NCI-H128 (cell line): ENCODE measurements around the gene FARS2.
"Not testable (repeated sequence)": the region's sequence is repeated elsewhere in the genome, so short reads cannot be mapped to it uniquely, and the experiment has no call there.

Source experiments
- DNase-seq: peaks from one replicate; lab custom pipeline; 2025; ENCODE audit not compliant: unreplicated experiment; lab: John Stamatoyannopoulos, UW

Gene FARS2

DNA sequence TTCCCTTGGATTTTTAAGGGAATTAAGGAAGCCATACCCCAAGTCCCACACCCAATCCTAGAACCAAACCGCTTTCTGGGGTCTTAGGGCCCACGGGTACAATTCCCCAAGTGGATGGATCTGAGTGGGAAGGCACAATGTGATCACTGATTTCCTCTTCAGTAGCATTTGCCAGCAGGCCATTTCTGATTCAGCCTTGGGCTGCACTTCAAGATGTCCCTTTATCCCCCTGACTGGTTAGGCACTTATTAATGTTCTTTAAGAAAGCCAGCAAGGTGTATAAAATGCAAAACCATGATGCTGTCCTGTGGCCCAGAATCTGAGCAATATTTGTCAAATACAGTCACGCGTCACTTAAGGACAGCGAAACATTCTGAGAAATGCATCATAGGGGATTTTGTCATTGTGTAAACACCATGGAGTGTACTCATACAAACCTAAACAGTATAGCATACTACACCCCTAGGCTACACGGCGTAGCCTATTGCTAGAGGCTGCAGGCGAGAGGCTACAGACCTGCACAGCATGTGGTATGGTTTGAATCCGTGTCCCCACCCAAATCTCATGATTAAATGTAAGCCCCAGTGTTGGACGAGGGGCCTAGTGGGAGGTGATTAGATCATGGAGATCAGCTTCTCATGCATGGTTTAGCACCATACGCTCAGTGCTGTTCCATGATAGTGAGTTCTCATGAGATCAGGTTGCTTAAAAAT lies 511.3 kb downstream of the FARS2 start:
- no peak for DNase-seq

DNA sequence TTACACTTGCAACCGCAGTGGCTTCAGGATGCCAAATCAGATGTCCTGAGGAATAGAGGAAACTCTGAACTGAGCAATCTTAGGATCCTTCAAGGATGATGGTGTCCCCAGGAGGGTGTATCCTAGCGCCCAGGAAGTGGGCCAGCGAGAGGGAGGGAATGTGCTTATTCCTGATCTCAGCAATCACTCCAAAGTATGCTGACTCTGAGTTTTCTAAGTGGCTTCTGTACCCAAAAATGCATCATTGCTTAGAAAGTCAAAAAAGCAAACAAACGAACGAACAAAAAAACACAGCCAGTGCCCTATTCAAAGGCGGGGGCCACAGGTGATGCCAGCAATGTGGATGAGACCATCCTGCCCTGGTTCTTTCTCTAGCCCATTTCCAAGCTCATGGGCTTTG lies 514.8 kb downstream of the FARS2 start:
- no peak for DNase-seq

DNA sequence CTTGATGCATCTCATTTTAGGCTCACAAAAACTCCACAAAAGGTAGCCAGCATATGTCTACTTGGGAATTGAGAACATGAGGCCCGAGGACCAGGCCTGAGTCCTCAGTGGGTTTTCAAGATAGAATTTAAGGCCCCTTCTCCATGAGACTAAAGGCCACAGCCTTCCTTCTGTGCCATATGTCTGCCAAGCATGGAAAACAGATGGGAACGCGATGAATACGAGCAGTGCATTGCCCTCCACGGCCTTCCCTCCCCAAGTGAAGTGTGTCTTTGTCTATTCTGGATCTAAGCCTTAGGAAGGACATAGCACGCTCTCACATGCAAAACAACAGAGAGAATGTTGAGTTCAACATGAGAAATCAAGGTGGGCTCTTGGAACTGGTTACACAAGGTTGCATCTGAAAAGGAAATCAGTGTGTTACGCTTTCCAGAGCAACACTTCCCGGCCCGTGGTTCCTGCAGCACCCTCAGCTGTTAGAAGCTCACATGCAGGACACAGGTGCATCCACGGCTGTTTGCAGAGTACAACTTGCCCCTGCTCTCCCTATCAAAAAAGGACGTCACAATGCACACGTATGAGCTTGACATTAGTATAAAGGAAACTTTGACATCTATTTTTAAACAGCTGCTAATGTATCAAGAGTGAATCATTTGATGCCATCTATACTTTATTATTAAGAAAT lies 515.5 kb downstream of the FARS2 start:
- no peak for DNase-seq

DNA sequence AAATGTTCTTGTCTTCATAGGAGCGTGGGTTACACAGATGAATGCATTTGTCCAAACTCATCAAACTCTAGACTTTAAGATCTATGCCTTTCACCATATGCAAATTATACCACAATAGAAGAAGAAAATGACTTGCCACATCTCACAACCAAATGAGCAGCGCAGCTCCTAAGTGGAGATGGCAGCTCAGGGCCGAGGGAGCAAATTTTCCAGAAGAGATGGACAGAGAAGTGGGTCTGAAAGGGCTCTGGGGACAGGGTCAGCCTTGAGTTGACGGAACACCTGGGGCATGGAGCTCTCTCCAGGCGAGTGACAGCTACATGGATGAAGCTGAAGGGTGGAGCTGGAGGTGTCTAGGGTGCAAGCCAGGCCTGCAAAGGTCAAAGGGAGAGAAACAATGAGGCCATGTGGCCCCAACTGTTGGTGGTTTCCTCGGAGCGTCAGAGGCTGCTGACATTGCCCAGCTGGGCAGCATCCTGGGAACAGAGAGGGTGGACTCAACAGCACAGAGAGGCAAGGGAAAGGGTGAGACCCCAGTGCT lies 517.1 kb downstream of the FARS2 start:
- no peak for DNase-seq

DNA sequence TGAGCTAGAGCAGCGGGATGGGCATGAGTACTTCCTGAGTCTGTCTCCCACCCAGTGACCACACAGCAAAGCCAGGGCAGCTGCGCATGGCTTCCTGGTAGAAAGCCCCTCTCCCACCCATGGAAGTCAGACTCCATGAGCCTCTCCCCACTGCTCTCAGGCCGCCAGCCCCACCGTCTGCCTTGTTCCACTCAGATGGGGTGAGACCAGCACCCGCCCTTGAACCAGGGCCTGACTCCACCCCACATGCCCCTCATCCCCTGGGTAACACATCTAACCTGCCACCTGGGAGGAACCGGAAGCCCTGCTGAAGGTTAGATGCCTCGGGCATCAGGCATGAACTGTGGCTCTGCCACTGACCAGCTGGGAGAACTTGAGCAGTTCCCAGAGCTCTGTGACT lies 517.6 kb downstream of the FARS2 start:
- DNase-seq: no peak

DNA sequence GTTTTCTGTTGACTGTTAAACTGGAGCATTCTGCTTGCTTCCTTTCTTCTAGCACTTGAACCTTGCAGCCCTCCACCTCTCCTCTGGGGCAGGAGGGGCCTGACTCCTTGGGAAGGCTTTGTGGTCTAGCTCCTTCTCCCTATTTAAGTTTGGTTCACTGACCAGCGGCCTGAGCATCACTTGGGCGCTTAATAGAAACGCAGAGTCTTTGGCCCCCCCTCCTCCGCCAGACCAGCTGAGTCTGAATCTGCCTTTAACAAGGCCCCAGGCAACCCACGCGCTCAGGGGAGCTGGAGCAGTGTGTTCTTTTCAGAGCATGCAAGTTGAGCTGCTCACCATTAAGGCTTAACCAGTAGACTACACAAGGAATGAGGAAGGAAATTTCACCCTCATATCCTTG lies 519.7 kb downstream of the FARS2 start:
- no peak for DNase-seq

DNA sequence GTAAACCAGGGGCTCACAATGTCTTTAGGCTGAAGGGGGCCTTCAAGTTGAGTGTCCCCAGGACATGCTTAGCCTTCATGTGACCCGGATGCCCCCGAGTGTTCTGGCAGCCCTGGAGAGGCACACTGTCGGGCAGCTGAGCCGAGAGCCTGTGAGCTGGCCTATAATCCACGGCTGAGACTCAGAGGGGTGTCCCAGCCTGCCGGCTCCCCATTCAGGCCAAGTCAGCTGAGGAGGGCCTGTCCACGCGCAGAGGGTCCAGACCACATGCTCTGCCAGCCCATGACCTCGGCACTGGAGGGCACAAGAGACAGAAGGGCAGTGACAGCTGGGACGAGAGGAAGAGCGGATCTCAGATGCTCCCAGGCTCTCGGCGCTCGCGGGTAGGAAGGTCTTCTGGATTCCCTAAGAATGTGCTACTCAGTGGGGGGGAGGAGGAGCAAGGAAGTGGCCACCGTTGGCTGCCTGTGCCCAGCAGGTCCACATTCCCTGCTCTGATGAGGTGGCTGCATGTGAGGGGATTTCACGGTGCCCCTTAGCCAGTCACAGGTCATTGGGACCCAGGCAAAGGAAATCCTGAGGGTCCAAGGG lies 520.7 kb downstream of the FARS2 start:
- DNase-seq: no peak

DNA sequence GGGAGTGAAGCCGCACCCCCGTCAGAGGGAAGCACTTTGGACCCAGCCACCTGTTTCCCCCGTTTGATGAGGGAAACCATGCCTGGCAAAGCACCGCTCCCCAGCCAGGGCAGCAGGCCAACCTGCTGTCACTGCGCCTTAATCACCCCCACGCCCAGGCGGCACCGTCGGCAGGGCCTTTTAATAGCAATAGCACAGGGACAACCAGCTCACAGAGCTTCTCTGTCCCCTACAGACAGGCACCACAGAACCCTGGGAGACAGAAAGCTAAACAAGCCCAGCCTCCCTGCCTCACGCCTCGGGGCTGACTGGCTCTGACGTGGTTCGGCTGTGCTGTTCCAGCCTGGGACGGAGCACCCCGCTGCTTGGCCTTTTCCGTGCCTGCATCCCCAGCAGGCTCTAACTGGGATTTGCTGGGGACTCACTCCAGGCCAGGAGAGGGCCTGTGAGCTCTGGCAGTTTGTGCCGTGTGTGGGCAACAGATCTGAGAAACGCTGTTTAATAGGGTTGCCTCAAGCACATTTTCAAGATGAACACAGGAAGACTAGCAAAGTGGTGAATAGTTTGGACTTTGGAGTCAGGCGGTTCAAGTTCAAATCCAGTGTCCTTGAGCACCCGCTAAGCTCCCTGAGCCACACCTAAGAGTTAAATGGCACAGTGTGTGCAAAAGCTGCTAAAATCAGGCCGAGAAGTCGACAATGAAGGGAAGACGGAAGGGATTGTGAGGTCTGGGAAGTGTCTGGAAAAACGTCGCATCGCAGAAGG lies 521.7 kb downstream of the FARS2 start:
- no peak for DNase-seq

DNA sequence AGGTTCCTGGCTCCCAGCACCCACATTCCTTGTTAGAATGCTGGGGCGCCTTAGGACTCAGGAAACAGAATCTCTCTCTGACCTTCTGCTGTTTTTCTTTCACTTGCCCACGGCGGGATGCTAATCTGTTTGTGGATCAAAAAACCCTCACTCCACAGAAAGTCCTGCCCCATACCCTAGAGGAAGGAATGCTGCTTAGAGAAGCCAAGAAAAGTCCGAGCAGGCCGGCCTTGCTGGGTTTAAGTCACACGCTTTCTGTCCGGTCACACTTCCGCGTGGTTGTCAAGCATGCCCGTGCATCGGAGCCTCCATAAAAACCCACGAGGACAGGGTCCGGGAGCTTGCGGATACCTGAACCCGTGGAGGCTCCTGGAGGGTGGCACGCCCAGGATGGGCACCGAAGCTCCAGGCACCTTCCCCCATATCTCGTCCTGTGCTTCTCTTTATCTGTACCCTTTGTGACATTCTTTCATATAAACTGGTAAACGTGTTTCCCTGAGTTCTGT lies 522.3 kb downstream of the FARS2 start:
- DNase-seq: no peak

DNA sequence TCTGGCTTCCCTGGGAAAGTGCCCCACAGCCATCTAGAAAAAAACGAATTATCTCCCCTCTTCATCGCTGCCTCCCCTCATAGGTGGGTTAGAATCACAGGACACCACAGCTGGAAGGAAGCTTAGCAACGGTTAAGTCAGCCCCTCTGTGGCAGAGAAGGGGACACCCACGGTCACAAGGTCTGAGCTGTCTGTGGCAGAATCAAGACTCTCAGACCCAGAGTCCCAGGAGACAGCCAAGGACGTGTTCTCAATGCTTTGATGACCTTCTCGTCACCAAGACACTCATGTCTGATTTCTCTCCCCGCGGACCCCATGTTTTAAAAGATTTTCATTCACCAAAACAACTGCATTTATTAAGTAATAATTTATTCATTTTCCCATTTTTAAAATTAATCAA lies 523.9 kb downstream of the FARS2 start:
- no peak for DNase-seq

DNA sequence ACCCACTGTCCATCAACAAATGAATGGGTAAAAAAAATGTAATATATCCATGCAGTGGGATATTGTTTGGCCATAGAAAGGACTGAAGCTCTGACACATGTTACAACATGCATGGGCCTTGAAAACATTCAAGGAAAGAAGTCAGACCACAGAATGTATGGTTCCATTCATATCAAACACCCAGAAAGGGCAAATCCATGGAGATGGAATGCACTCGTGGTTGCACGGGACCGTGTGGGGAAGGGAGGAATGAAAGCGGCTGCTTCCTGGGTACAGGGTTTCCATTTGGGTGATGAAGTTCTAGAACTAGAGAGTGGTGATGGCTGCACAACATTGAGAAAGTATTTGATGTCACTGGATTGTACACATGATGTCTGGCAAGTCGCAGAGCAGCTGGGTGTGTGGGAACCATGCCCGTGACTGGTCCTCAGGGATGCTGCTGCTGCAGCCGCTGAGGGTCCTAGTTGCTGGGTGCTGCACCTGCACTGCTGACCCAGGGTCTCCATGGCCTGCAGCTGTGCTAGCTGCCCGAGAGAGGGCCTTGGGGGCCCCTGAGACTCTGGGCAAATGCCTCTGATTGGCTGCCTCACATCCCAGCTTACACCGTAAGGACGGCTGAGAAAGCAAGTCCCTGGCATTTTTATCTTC lies 525.1 kb downstream of the FARS2 start:
- no peak for DNase-seq

DNA sequence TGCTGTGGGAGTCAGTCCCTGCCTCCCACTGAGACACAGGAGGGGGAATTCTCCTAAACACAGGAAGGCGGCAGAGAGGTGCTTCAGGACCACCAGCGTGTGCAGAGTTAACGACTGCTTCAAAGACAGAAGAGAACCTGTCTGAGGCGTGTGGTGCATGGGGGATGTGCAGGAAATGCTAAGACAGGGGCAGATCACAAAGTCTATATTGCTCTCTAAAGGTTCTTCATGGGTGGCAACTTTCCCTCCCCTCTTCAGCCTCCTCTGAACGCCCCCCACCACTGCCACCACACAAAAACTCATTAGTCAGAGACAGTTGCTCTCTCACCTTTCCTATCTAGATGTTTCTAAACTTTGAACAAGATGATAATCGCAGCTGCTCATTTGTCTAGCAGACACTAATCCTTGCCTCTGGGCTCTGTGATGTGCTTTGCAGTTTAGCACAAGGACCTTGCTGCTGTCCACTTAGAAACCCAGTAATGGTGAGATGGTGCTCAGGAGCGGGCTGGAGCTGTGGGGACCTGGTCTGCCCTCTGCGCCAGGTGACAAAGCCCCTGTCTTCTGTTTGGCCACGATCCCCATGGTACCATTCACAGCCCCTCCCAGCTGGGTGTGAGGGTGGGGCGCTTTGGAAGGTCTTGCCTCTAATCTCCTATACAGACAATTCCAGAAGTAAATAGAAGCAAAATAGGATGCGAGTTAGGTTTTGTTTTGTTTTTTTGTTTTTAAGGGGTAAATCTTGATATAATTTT lies 525.8 kb downstream of the FARS2 start:
- no peak for DNase-seq

DNA sequence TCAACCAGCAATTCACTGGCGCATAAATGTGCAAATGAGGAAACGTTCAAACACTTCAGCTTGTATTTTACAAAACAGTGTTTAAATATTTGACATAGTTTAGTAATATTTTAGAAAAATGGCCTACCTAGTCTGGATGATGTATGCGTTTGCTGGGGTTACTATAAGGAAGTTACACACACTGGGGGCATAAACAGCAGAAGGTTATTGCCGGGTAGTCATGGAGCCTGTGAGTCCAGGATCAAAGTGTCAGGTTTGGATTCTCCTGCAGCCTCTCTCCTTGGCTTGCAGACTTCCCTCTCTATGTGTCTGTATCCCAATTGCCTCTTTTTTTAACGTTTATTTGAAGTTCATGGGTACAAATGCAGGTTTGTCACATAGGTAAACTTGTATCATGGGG lies 528.1 kb downstream of the FARS2 start:
- not testable (repeated sequence) for DNase-seq

DNA sequence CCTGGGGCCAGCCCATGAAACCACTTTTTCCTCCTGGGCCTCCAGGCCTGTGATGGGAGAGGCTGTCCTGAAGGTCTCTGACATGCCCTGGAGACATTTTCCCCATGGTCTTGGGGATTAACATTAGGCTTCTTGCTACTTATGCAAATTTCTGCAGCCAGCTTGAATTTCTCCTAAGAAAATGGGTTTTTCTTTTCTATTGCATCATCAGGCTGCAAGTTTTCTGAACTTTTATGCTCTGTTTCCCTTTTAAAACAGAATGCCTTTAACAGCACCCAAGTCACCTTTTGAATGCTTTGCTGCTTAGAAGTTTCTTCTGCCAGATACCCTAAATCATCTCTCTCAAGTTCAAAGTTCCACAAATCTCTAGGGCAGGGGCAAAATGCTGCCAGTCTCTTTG lies 535.2 kb downstream of the FARS2 start:
- not testable (repeated sequence) for DNase-seq

DNA sequence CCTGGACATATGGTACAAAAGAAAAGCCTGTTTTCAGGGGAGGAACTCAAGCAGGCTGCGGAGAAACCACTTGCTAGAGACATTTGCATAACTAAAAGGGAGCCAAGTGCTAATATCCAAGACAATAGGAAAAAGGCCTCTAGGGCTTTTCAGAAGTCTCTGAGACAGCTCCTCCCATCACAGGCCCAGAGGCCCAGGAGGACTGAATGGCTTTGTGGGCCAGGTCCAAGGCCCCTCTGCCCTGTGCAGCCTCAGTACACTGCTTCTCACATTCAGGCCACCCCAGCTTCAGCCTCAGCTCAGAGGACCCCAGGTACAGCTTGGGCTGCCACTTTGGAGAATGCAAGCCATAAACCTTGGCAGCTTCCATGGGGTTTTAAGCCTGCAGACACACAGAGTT lies 545.1 kb downstream of the FARS2 start:
- DNase-seq: not testable (repeated sequence)

DNA sequence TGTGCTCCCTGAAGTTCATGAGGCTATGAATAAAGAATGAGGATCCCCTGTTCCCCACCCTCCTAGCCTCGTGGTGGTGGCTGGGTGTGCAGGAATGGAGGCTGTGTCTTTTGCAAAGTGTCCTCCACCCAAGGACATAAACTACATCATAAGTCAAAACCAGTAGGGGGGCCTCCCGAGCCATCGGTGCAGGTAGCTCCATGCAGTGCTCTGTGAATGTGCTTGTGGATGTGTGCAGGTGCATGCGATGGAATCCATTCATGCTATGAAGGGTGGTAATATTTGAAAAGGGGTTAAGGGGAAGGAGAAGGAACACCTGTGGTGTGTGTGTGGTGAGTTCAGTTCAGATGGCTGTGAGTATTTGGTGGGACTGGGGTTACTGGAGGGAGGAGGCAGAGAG lies 548.1 kb downstream of the FARS2 start:
- no peak for DNase-seq

DNA sequence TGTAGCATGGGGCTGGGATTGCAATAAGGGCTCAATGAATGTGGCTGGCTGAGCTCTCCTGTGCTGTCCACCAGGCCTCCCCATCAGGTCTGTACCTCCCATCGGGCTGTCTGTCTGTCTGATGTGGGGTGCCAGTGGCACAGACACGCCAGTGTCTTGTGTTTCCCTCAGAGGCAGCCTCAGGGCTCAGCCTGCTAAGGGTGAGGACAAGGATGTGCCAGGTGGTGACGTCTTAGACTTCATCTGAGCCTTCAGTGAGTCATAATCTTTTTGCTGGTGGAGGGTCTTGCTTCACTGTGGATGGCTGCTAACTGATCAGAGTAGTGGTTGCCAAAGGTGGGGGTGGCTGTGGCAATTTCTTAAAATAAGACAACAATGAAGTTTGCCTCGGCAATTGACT lies 550.7 kb downstream of the FARS2 start:
- DNase-seq: no peak

DNA sequence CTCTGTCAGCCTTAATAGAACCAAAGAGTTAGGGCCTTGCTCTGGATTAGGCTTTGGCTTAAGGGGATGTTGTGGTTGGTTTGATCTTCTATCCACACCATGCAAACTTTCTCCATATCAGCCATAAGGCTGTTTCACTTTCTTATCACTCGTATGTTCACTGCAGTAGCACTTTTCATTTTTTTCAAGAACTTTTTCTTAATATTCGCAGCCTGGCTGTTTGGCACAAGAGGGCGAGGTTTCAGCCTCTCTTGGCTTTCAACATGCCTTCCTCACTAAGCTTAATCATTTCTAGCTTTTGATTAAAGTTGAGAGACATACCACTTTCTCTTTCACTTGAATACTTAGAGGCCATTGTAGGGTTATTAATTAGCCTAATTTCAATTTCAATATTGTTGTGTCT lies 552.3 kb downstream of the FARS2 start:
- DNase-seq: no peak

DNA sequence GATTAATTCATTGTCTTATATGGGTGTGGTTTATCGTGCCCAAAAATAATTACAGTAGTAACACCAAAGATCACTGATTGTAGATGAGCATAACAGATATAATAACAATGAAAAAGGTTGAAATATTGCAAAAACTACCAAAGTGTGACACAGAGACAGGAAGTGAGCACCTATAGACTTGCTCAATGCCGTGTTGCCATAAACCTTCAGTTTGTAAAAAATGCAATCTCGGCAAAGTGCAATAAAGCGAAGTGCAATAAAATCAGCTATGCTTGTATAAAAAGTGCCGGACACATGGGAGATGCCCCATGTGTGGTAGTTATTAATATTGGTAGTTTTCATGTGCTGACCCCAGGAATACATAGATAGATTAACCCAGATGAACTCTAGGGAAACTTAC lies 552.8 kb downstream of the FARS2 start:
- DNase-seq: no peak

DNA sequence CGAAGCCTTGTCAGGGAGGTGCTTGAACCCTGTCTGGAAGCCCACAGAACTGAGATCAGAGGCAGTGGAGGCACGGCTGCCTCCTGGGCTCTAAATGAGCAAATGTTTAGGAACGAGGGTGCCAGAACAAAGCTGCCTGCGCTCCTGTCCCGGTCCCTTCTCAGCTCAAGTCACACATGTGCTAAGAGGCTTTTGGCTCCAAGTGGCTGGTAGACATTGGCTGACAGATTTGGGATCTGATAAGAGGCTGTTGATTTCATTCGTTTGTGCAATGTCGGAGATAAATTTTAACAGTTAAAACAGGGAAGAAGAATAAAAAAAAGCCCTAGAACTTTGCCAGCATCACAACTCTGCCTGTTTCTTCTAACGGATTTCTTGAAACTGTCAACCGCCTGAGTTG lies 553.6 kb downstream of the FARS2 start:
- no peak for DNase-seq
